DMS53 treated with DMSO at 0.1 percent for 48 hours (cell line): ENCODE measurements around the gene CNOT3.
"Not testable (repeated sequence)": the region's sequence is repeated elsewhere in the genome, so short reads cannot be mapped to it uniquely, and the experiment has no call there.

Experiments
- DNase-seq: peaks from one replicate; lab custom pipeline; 2025; ENCODE audit not compliant: unreplicated experiment; lab: John Stamatoyannopoulos, UW

The CNOT3 gene

GRCh38 chr19:54190503-54191010, 53.0 kb downstream of the CNOT3 start:
- peak; percentile 98 for DNase-seq

GRCh38 chr19:54191011-54191810, 53.6 kb downstream of the CNOT3 start, which contains the start of gene TSEN34:
Gene TSEN34, plus strand, starts transcription at chr19:54191308. Its CDS starts 57 bp downstream, at chr19:54191365.
- peak; percentile 80 for DNase-seq

- no peak for DNase-seq
Observed at GRCh38 chr19:54191811-54192453, 54.4 kb downstream of the CNOT3 start.

GRCh38 chr19:54193011-54193410, 55.4 kb downstream of the CNOT3 start:
- no peak for DNase-seq

GRCh38 chr19:54194463-54194862, 56.9 kb downstream of the CNOT3 start:
- DNase-seq, result not testable (repeated sequence)

GRCh38 chr19:54196536-54196935, 59.0 kb downstream of the CNOT3 start:
- no peak for DNase-seq

- DNase-seq, result no peak
Observed at GRCh38 chr19:54197121-54197520, 59.6 kb downstream of the CNOT3 start.

GRCh38 chr19:54199401-54199800, 61.8 kb downstream of the CNOT3 start:
- no peak for DNase-seq

GRCh38 chr19:54201172-54201701, 63.7 kb downstream of the CNOT3 start:
- DNase-seq, result no peak

GRCh38 chr19:54201980-54202379, 64.4 kb downstream of the CNOT3 start:
- DNase-seq, result no peak

GRCh38 chr19:54203151-54203611, 65.6 kb downstream of the CNOT3 start:
- DNase-seq, result peak; percentile 11

- no peak for DNase-seq
Observed at GRCh38 chr19:54204767-54205468, 67.4 kb downstream of the CNOT3 start.
